ENCODE measurements around the gene CROCC2.
A peak's percentile ranks its signal among the peaks of the same experiment; 100 is the strongest.

Gene CROCC2

DNA sequence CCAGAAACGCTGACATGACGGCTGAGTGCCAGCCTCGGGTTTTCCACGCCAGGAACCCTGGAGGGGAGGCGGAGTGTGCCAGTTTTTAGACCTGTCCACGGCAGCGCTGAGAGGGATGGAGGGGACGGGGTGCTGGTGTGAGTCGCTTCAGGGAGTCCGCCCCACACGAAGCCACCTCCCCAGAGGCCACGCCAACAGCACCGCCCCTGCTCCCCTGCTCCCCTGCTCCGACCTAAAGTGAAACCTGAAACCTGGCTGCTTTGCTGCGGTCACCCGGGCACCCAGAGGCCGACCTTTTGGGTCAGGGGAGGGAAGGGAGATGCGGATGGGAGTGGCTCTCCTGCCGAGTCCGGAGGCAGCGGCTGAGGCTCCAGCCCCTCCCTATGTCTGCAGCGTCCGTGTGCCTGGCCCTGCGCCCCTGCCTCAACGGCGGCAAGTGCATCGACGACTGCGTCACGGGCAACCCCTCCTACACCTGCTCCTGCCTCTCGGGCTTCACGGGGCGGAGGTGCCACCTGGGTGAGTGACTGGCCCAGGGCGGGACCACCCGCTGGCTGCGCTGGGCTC is 130.3 kb downstream of the CROCC2 start:
- H3K4me3 ChIP-seq (ENCODE audit: low read depth, low read length), result peak overlapping the region; percentile 24
- DNase-seq (ENCODE audit: low read depth), result peak; percentile 86

DNA sequence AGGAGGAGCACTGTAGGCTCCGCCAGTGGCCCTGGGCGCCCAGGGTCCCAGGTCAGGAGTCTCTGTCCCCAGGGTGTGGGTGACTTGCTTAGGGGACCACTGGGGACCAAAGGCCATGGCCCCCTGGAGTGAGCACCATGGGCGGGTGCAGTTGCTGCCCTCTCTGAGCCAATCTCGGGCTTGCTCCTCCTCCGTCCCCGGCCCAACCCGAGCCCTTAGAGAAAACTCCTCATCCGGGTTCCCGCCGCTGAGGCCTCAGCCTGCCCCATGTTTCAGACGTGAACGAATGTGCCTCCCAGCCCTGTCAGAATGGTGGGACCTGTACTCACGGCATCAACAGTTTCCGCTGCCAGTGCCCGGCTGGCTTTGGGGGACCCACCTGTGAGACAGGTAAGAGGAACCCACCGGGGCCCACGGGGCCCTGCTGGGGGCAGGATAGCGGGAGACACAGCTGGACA is 130.9 kb downstream of the CROCC2 start:
- peak; percentile 54 for DNase-seq (ENCODE audit: low read depth)
- TF ChIP-seq, protein P1, sequence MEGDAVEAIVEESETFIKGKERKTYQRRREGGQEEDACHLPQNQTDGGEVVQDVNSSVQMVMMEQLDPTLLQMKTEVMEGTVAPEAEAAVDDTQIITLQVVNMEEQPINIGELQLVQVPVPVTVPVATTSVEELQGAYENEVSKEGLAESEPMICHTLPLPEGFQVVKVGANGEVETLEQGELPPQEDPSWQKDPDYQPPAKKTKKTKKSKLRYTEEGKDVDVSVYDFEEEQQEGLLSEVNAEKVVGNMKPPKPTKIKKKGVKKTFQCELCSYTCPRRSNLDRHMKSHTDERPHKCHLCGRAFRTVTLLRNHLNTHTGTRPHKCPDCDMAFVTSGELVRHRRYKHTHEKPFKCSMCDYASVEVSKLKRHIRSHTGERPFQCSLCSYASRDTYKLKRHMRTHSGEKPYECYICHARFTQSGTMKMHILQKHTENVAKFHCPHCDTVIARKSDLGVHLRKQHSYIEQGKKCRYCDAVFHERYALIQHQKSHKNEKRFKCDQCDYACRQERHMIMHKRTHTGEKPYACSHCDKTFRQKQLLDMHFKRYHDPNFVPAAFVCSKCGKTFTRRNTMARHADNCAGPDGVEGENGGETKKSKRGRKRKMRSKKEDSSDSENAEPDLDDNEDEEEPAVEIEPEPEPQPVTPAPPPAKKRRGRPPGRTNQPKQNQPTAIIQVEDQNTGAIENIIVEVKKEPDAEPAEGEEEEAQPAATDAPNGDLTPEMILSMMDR (IDR thresholded peaks at IDR 0.05; ENCODE audit: insufficient read depth, low read depth, low read length, missing control alignments), result no peak
- peak overlapping the region; percentile 24 for H3K4me3 ChIP-seq (ENCODE audit: low read depth, low read length)

More for the DNA sequence above, 130.3 kb downstream of the CROCC2 start:
- TF ChIP-seq, protein P1 (IDR thresholded peaks at IDR 0.05; ENCODE audit: insufficient read depth, low read depth, low read length, missing control alignments), result no peak

DNA sequence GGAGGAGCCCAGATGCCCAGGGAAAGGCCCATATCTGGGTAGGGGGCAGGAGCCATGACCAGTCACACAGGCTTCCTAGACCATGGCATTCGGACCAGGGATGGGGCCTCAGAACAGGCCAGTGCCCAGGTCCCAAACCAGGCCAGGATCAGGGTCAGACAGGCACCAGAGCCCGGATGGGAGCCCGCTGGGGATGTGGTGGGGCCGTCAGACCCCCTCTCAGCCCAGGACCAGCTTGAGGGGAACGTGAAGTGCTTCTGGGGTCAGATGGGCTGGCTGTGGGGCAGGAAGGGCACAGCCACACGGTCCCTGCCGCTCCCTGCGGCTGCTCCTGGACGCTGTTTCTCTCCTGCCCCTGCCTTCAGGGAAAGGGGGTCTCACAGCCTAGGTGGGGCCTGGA is 131.4 kb downstream of the CROCC2 start:
- peak overlapping the region; percentile 24 for H3K4me3 ChIP-seq (ENCODE audit: low read depth, low read length)
- no peak for DNase-seq (ENCODE audit: low read depth)
- TF ChIP-seq, protein P1 (IDR thresholded peaks at IDR 0.05; ENCODE audit: insufficient read depth, low read depth, low read length, missing control alignments), result no peak

DNA sequence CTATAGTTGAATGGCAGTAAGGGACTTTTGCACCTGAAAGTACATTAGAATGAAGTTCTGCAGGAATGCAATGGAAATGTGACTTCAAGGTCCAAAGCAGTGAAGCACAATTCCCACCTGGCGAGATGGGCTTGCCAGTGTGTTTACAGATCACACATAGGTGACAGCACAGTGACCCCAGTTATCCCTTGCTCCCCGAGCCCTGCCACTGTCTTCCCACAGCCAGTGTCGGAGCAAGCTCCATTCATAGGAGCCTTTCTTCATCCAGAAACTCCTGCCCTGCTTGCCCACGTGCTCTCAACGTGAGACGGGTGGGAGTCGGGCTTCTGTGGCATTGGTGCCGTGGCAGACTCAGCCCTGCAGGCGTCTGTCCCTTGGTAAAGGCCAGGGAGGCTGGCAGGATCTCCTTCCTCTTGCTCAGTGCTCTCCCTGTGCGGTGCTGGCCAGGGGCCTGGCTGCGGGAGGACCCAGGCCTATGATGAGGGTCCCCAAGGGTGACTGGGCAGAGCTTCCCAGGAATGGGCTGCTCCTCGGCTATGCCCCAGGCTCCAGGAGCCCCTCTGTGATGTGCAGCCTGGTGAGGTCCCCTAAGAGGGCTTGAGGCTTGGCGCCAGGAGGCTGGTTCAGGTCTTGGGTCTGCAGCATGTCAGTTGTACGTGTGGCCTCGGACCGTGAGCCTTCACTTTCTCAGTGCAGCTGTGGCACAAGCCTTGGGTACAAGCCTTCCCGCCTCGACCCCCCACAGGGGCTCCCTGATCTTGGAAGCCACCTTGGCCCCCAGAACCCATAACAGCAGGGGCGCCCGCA is 132.4 kb downstream of the CROCC2 start:
- TF ChIP-seq, protein P1 (IDR thresholded peaks at IDR 0.05; ENCODE audit: insufficient read depth, low read depth, low read length, missing control alignments), result no peak
- no peak for DNase-seq (ENCODE audit: low read depth)
- H3K4me3 ChIP-seq (ENCODE audit: low read depth, low read length), result no peak overlapping the region

DNA sequence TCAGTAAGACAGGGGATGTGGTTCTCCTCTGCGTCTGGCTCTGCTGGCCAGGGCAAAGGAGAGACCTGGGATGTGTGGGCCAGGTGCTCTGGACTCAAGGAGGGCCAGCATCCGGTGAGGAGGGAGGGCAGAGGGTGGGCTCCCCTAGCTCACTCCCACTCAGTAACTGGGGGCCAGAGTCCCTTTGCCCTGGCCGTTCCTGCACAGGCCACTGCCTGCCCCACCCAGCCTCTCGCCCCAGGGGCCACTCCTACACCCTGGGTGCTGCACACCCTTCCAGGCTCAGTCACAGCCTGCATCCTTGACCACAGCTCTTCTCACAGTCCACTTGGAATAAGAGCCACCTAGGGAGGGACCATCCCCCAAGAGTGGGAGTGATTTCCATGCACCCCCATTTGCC is 133.3 kb downstream of the CROCC2 start:
- H3K4me3 ChIP-seq (ENCODE audit: low read depth, low read length), result no peak overlapping the region
- TF ChIP-seq, protein P1 (IDR thresholded peaks at IDR 0.05; ENCODE audit: insufficient read depth, low read depth, low read length, missing control alignments), result no peak

DNA sequence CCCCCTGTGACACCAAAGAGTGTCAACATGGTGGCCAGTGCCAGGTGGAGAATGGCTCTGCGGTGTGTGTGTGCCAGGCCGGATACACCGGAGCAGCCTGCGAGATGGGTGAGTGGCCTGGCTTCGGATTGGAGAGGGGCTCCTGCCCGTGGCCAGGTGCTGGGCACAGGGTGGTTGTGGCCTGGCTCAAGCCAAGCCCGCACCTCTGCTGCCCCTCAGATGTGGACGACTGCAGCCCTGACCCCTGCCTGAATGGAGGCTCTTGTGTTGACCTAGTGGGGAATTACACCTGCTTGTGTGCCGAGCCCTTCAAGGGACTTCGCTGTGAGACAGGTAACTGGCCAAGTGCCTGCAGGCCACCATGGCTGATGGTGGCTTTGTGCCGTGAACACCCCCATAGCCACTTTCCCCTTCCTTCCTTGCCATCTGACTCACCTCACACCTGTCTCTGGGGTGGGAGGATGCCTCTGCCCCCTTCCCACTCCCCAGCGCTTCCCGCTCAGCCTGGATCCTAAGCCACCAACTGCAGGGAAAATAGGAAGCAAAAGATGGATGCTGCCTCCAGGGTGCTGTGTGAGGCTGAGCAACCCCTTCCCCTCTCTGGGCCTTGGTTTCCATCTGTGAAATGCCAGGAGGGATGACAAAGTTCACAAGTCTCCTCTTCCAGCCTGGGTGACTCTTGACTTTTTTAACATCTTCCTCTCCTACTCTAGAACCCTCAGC is 134.1 kb downstream of the CROCC2 start:
- no peak overlapping the region for H3K4me3 ChIP-seq (ENCODE audit: low read depth, low read length)
- no peak for DNase-seq (ENCODE audit: low read depth)
- TF ChIP-seq, protein P1 (IDR thresholded peaks at IDR 0.05; ENCODE audit: insufficient read depth, low read depth, low read length, missing control alignments), result no peak

More for the DNA sequence above, 133.3 kb downstream of the CROCC2 start:
- no peak for DNase-seq (ENCODE audit: low read depth)

All from GM12865 (cell line).